ENCODE data around the gene QARS1. TPM values are rescaled to one million over a fixed set of nuclear protein-coding genes. Genes with fewer than 3 reads are reported as not detected.

The QARS1 gene
- total and polyA plus RNA-seq, 4 donors: 172 to 234 (median 207) TPM

- TF ChIP-seq CTCF (IDR thresholded peaks at IDR 0.05; ENCODE audit: control extremely low read depth, extremely low read depth): no peak
- ATAC-seq (ENCODE audit: insufficient read depth, low FRiP score): no peak
- 50 to 61% methylated on average over 9 of the region's 9 CpGs for WGBS, 2 donors
These were observed 27.5 kb upstream of the QARS1 start for GRCh38 chr3:49132073-49132436.

GRCh38 chr3:49131576-49131975, 27.0 kb upstream of the QARS1 start:
- Histone ChIP-seq H3K36me3 (ENCODE audit: control insufficient read depth in 4 of 4, insufficient read depth in 4 of 4, low read length in 4 of 4) (peaks cover 4 to 20% (median 15%) of the 10 kb centered on the region in 4 donors), H3K4me3 (no peak overlapping the region), H3K9ac (ENCODE audit: insufficient read depth in 1 of 2, low read length in 2 of 2) (peak overlapping the region; percentile 63 to 94), H3K27me3 (ENCODE audit: control insufficient read depth in 3 of 3, insufficient read depth in 3 of 3, low read length in 2 of 3) (no peaks in the 10 kb centered on the region), H3K4me1 (ENCODE audit: control insufficient read depth in 5 of 5, insufficient read depth in 5 of 5, low read length in 5 of 5) (peaks cover 0 to 12% (median 9%) of the 10 kb centered on the region in 5 donors), H3K27ac (ENCODE audit: low read depth in 1 of 2, low read length in 1 of 2) (peak overlapping the region; percentile 88 to 91), H3K9me3 (ENCODE audit: control insufficient read depth in 4 of 4, insufficient read depth in 3 of 4, low read length in 3 of 4) (no peaks in the 10 kb centered on the region)
- 92 to 95% methylated on average over 6 of the region's 6 CpGs for WGBS, 2 donors
- ATAC-seq (ENCODE audit: insufficient read depth, low FRiP score): no peak
- no peak for DNase-seq
- TF ChIP-seq CTCF (IDR thresholded peaks at IDR 0.05; ENCODE audit: control extremely low read depth, extremely low read depth): no peak

More at GRCh38 chr3:49132073-49132436, 27.5 kb upstream of the QARS1 start:
- H3K9me3 ChIP-seq (ENCODE audit: control insufficient read depth in 4 of 4, insufficient read depth in 3 of 4, low read length in 3 of 4): no peaks in the 10 kb centered on the region
- peak overlapping the region; percentile 69 for H3K4me3 ChIP-seq
- H3K27me3 ChIP-seq (ENCODE audit: control insufficient read depth in 3 of 3, insufficient read depth in 3 of 3, low read length in 2 of 3): no peaks in the 10 kb centered on the region
- peak overlapping the region; percentile 88 to 91 for H3K27ac ChIP-seq (ENCODE audit: low read depth in 1 of 2, low read length in 1 of 2)
- H3K9ac ChIP-seq (ENCODE audit: insufficient read depth in 1 of 2, low read length in 2 of 2): peak overlapping the region; percentile 63 to 94
- no peak for DNase-seq
- H3K4me1 ChIP-seq (ENCODE audit: control insufficient read depth in 5 of 5, insufficient read depth in 5 of 5, low read length in 5 of 5): peaks cover 0 to 12% (median 9%) of the 10 kb centered on the region in 5 donors
- H3K36me3 ChIP-seq (ENCODE audit: control insufficient read depth in 4 of 4, insufficient read depth in 4 of 4, low read length in 4 of 4): peaks cover 4 to 17% (median 13%) of the 10 kb centered on the region in 4 donors

GRCh38 chr3:49131040-49131439, 26.5 kb upstream of the QARS1 start:
- Histone ChIP-seq H3K9me3 (ENCODE audit: control insufficient read depth in 4 of 4, insufficient read depth in 3 of 4, low read length in 3 of 4) (no peaks in the 10 kb centered on the region), H3K4me1 (ENCODE audit: control insufficient read depth in 5 of 5, insufficient read depth in 5 of 5, low read length in 5 of 5) (peaks cover 0 to 12% (median 9%) of the 10 kb centered on the region in 5 donors), H3K9ac (ENCODE audit: insufficient read depth in 1 of 2, low read length in 2 of 2) (no peak overlapping the region), H3K27me3 (ENCODE audit: control insufficient read depth in 3 of 3, insufficient read depth in 3 of 3, low read length in 2 of 3) (no peaks in the 10 kb centered on the region), H3K27ac (ENCODE audit: low read depth in 1 of 2, low read length in 1 of 2) (no peak overlapping the region), H3K4me3 (no peak overlapping the region), H3K36me3 (ENCODE audit: control insufficient read depth in 4 of 4, insufficient read depth in 4 of 4, low read length in 4 of 4) (peaks cover 4 to 24% (median 20%) of the 10 kb centered on the region in 4 donors)
- ATAC-seq (ENCODE audit: insufficient read depth, low FRiP score) (no peak), DNase-seq (no peak)
- WGBS, 2 donors: 82 to 88% methylated on average over 12 of the region's 12 CpGs
- TF ChIP-seq CTCF (IDR thresholded peaks at IDR 0.05; ENCODE audit: control extremely low read depth, extremely low read depth): no peak

Data from lung (tissue), 12 donors.